Peyer's patch (tissue), 4 donors: ENCODE measurements around the gene BCKDHB. TPM values are rescaled to one million over a fixed set of nuclear protein-coding genes. Genes with fewer than 3 reads are reported as not detected.
"Not testable (repeated sequence)": the region's sequence is repeated elsewhere in the genome, so short reads cannot be mapped to it uniquely, and the experiment has no call there.

ENCODE experiments used
- DNase-seq, 3 donors: peaks; one replicate each; pipeline ENCODE4 v3.0.0-alpha.2; 2017 to 2019
- H3K27ac ChIP-seq, 4 donors: fragments of 200-600 bp; sonication (generic); one replicate each; pipeline ENCODE4 v1.5.1; 2016 to 2019
- H3K27me3 ChIP-seq, 2 donors: fragments of 200-600 bp; sonication (generic); one replicate each; pipeline ENCODE4 v1.5.1; 2019
- H3K36me3 ChIP-seq, 3 donors: fragments of 200-600 bp; sonication (generic); one replicate each; pipeline ENCODE4 v1.5.1; 2016 to 2019
- H3K4me1 ChIP-seq, 4 donors: fragments of 200-600 bp; sonication (generic); one replicate each; pipeline ENCODE4 v1.5.1; 2016 to 2019
- H3K4me3 ChIP-seq, 4 donors: fragments of 200-600 bp; sonication (generic); 1 replicate in 3 of 4; 2 replicates in 1 of 4; pipeline ENCODE4 v1.5.1; 2016 to 2019; ENCODE audit warnings: mild to moderate bottlenecking in 1 of 4
- H3K9me3 ChIP-seq, 4 donors: fragments of 200-600 bp; sonication (generic); one replicate each; pipeline ENCODE4 v1.5.1; 2016 to 2019; ENCODE audit warnings: mild to moderate bottlenecking in 1 of 4
- POLR2A ChIP-seq, 2 donors: fragments of 450-650 bp; IDR thresholded peaks; one replicate each; pipeline ENCODE4 v1.5.1; 2017; ENCODE audit warnings: antibody characterized with exemption in 2 of 2, mild to moderate bottlenecking in 2 of 2, moderate library complexity in 2 of 2
- total RNA-seq, 4 donors: library from RNA; depleted of rRNA; stranded (reverse); fragments of >200 nt; gene quantifications; one replicate each; pipeline ENCODE4 v1.1.0, GENCODE V29; 2016
- TF ChIP-seq, protein P1 (sequence below), 6 experiments: fragments of 450-650 bp in 4 of 6; fragments of 200-600 bp in 2 of 6; sonication (generic) in 1 of 6; IDR thresholded peaks; one replicate each; pipeline ENCODE4 v1.5.1; 2017 to 2019; ENCODE audit warnings: antibody characterized with exemption in 6 of 6, mild to moderate bottlenecking in 3 of 6, moderate library complexity in 1 of 6

Gene BCKDHB
- total RNA-seq: 10 to 100 TPM; 13.3 to 31.8 (median 20.1) TPM

DNA sequence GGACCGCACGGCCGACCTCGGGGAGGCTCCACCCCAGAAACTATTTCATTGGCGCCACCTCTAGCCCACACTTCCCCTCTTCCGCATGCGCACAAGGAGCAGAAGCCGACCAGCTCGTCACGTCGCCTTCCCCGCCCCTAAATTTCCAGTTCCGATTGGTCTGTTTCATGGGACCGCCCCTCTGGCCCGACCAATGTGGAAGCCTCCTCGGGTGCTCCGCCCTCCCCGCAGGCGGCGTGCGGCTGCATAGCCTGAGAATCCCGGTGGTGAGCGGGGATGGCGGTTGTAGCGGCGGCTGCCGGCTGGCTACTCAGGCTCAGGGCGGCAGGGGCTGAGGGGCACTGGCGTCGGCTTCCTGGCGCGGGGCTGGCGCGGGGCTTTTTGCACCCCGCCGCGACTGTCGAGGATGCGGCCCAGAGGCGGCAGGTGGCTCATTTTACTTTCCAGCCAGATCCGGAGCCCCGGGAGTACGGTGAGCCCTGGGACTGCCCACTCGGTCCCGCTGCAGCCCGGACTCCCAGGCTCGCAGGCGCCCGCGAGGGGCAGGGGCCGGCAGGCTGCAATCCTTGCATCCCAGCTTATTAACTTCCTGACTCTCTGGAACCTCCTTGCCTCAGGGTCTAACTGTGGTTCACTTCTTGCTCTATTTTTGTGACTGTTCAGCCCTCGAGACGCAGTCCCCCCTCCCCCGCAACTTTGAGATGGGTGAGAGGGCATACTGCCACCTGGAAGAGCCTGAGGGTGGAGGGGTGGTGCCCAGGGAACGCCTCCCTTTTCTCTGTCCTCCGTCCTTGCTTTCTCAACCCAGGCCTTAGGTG, at the start of gene BCKDHB:
TSS of gene BCKDHB (plus strand) at position 254 of the 818 bp plus-strand sequence. CDS start at position 277, 23 bp downstream.
- Histone ChIP-seq H3K4me3 (peak within 1 kb of the TSS; percentile 65 to 87 (median 74)), H3K9me3 (no peaks in the 10 kb centered on the region), H3K27ac (peak within 1 kb of the TSS; percentile 78 to 88 (median 78)), H3K36me3 (no peaks in the 10 kb centered on the region), H3K4me1 (no peaks in the 10 kb centered on the region), H3K27me3 (no peaks in the 10 kb centered on the region)
- TF ChIP-seq, protein P1, sequence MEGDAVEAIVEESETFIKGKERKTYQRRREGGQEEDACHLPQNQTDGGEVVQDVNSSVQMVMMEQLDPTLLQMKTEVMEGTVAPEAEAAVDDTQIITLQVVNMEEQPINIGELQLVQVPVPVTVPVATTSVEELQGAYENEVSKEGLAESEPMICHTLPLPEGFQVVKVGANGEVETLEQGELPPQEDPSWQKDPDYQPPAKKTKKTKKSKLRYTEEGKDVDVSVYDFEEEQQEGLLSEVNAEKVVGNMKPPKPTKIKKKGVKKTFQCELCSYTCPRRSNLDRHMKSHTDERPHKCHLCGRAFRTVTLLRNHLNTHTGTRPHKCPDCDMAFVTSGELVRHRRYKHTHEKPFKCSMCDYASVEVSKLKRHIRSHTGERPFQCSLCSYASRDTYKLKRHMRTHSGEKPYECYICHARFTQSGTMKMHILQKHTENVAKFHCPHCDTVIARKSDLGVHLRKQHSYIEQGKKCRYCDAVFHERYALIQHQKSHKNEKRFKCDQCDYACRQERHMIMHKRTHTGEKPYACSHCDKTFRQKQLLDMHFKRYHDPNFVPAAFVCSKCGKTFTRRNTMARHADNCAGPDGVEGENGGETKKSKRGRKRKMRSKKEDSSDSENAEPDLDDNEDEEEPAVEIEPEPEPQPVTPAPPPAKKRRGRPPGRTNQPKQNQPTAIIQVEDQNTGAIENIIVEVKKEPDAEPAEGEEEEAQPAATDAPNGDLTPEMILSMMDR (IDR thresholded peaks at IDR 0.05): peak in 1 of 6 experiments; percentile 23
- peak; percentile 81 to 89 for TF ChIP-seq POLR2A (IDR thresholded peaks at IDR 0.05)
- DNase-seq: peak; percentile 95 to 99 (median 98)

- DNase-seq: no peak
Measured at GRCh38 chr6:80060774-80061173, 45.7 kb upstream of the BCKDHB start.

GRCh38 chr6:80068146-80068545, 38.3 kb upstream of the BCKDHB start:
- not testable (repeated sequence) for H3K4me1 ChIP-seq, DNase-seq, H3K27me3 ChIP-seq, H3K27ac ChIP-seq, H3K9me3 ChIP-seq, H3K4me3 ChIP-seq, H3K36me3 ChIP-seq

More at GRCh38 chr6:80060774-80061173, 45.7 kb upstream of the BCKDHB start:
- H3K27ac ChIP-seq: no peak overlapping the region
- H3K9me3 ChIP-seq: no peaks in the 10 kb centered on the region
- H3K36me3 ChIP-seq: no peaks in the 10 kb centered on the region
- H3K4me1 ChIP-seq: no peaks in the 10 kb centered on the region
- H3K27me3 ChIP-seq: no peaks in the 10 kb centered on the region
- no peak for TF ChIP-seq POLR2A (IDR thresholded peaks at IDR 0.05)
- TF ChIP-seq, protein P1 (IDR thresholded peaks at IDR 0.05): no peak
- H3K4me3 ChIP-seq: no peak overlapping the region

GRCh38 chr6:80070431-80070830, 36.0 kb upstream of the BCKDHB start:
- H3K36me3 ChIP-seq, H3K4me3 ChIP-seq, H3K27ac ChIP-seq, H3K4me1 ChIP-seq, H3K27me3 ChIP-seq, H3K9me3 ChIP-seq, DNase-seq: not testable (repeated sequence)

DNA sequence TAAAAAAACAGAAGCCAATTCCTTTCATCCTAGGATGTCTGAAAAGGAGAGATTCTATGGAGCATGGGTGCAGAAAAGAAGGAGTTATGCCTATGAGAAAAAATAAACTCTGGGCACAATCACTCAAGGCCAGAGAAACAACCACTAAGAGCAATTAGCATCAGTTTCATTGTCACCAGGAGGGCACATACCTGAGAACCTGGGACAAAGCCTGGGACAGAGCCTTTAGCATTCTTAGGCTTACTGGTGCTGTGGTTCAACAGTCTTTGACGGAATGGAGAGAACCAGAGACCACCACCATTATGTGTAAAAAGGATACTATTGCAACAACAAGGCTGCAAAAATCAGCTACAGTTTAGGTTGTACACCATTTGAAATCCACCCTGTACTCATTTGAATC, 29.4 kb upstream of the BCKDHB start:
- no peak overlapping the region for H3K4me3 ChIP-seq

GRCh38 chr6:80088637-80089036, 17.8 kb upstream of the BCKDHB start:
- no peaks in the 10 kb centered on the region for H3K4me1 ChIP-seq
- no peaks in the 10 kb centered on the region for H3K36me3 ChIP-seq
- H3K9me3 ChIP-seq: no peaks in the 10 kb centered on the region
- TF ChIP-seq, protein P1 (IDR thresholded peaks at IDR 0.05): no peak
- TF ChIP-seq POLR2A (IDR thresholded peaks at IDR 0.05): no peak
- H3K4me3 ChIP-seq: no peak overlapping the region
- no peaks in the 10 kb centered on the region for H3K27me3 ChIP-seq
- DNase-seq: no peak
- no peak overlapping the region for H3K27ac ChIP-seq

More for the DNA sequence above, 29.4 kb upstream of the BCKDHB start:
- Histone ChIP-seq H3K9me3 (no peaks in the 10 kb centered on the region), H3K27me3 (no peaks in the 10 kb centered on the region), H3K27ac (no peak overlapping the region), H3K36me3 (no peaks in the 10 kb centered on the region), H3K4me1 (no peaks in the 10 kb centered on the region)
- TF ChIP-seq, protein P1 (IDR thresholded peaks at IDR 0.05): no peak
- no peak for TF ChIP-seq POLR2A (IDR thresholded peaks at IDR 0.05)
- DNase-seq: no peak
